Measurements from ENCODE around the gene FXR1.

The FXR1 gene

GRCh38 chr3:181009225-181009624, 96.8 kb downstream of the FXR1 start:
- no peak for DNase-seq

GRCh38 chr3:181017690-181018089, 105.2 kb downstream of the FXR1 start:
- no peak for DNase-seq

GRCh38 chr3:181025204-181025603, 112.7 kb downstream of the FXR1 start:
- DNase-seq = no peak

- DNase-seq = no peak
Measured at GRCh38 chr3:181030948-181031347, 118.5 kb downstream of the FXR1 start.
